HG03442 (cell line): ENCODE measurements around the gene SEC16B.

ENCODE experiments used
- ATAC-seq: cut with Tn5 transposase; IDR thresholded peaks from one replicate; pipeline ENCODE4 v1.9.1; 2021; ENCODE audit warnings: mild to moderate bottlenecking, moderate library complexity; ENCODE audit not compliant: unreplicated experiment

Gene SEC16B

GRCh38 chr1:177945943-177946650, 23.8 kb downstream of the SEC16B start:
- peak; percentile 75 for ATAC-seq

GRCh38 chr1:177944016-177944949, 25.6 kb downstream of the SEC16B start:
- ATAC-seq, result no peak

- no peak for ATAC-seq
Measured at GRCh38 chr1:177941976-177942375, 27.9 kb downstream of the SEC16B start.

DNA sequence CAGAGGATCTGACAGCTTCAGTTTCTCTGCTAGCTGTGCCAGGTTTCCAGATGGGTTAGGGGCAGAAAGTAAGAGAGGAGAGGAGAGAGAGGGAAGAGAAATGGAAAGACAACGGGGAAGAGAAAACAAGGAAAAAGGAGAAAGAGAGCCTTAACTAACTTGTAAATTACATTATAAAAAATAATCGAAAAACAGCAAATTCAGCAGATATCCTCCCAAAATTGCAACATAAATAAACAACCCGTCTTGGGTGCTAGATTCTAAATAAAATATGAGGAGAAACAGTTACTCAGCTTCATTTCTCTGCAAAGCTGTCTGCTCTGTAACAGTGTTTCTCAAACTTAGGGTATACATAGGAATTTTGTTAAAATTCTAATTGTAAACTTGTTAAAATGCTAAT, 29.2 kb downstream of the SEC16B start:
- ATAC-seq, result no peak

DNA sequence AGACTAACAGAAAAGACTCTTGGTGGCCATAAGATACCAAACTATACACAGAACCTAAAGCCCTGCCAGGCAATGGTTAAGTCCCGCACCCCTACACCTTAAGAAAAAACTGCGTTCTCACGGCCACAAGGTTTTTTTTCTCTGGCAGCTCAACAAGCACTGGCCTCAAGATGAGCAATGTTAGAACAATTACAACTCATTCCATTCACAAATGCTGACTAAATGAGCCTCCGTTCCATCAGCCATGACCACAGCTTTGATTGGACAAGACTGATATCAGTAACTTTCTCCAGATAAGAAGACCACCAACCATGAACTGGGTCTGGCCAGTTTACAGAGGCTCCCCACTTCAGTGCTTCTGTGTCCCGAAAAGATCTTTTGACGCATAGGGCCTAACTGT, 31.9 kb downstream of the SEC16B start:
- no peak for ATAC-seq

DNA sequence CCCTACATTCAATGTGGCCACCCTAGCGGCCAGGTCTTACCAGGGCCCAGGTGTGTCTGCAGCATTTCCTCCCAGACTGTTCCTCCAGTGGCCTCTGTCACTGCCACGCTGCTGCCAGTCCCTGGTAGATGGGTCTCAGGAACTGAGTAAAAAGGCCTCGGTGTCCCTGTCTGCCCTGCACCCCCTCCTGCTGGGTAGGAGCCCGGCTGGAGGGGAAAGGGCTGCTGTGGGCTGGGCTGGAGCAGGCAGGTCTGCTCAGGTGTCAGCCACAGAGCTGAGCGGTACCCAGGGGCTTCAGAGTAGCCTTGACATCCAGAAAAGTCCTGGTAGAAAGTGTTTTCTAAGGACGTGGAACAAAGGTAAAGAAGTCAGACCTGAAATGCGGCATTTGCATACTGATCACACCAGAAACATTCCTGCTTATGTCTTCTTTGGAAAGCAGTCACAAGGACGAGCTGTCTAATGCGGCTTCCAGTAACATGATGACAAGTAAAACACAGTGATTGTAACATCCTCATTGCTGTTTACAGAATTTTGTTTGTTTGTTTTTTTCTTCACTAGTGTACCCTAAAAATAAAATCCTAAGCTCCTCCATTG, 32.6 kb downstream of the SEC16B start:
- ATAC-seq, result no peak

GRCh38 chr1:177935638-177936415, 34.0 kb downstream of the SEC16B start:
- ATAC-seq, result no peak

DNA sequence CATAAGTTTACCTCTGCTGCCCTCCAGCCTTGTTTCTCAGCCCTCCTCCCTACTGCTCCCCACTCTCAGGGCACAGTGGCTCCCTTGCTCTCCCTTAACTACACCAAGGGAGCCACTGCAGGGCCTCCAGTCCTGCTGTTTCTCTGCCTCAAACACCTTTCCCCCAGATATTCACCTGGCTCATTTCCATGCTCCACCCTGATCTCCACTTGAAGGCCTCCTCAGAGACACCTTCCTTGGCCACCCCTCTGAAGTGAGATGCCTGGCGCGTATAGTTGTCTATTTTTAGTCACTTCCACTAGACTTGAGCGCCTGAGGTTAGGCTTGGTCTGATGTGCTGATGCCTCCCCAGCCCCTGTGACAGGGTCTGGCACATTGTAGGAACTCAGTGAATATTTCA, 34.9 kb downstream of the SEC16B start:
- ATAC-seq, result no peak

DNA sequence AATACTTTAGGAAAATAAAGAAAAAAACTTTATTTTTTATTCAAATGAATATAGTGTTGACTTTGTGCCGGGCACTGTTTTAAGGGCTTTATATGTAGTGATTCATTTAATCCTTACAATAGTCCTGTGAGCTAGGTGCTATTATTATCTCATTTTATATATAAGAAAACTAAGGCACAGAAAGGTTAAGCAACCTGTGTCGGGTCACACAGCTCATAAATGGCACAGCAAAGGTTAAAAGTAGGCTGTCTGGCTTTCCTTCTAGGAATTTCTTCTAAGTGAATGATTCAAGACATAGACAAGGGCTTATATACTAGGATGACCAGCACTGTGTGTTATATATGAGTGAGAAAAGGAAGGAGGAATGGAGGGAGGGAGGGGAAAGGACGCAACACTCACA, 35.4 kb downstream of the SEC16B start:
- no peak for ATAC-seq

GRCh38 chr1:177933881-177934280, 36.0 kb downstream of the SEC16B start:
- no peak for ATAC-seq

DNA sequence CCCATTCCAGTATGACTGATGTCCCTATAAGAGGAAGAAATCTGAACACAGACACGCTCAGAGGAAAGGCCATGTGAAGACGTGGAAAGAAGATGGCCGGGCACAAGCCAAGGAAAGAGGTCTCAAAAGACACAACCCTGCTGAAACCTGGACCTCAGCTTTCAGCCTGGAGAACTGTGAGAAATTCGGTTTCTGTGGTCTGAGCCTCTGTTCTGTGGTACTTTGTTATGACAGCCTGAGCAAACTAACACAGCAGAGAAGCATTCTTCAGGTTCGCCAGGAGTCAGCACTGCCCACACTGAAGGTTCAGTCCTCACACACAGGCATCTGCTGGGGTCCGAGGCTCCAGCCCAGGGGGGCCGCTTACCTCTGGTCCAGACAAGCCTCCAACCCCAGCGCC, 37.7 kb downstream of the SEC16B start:
- no peak for ATAC-seq

GRCh38 chr1:177928952-177929351, 40.9 kb downstream of the SEC16B start:
- ATAC-seq, result no peak

DNA sequence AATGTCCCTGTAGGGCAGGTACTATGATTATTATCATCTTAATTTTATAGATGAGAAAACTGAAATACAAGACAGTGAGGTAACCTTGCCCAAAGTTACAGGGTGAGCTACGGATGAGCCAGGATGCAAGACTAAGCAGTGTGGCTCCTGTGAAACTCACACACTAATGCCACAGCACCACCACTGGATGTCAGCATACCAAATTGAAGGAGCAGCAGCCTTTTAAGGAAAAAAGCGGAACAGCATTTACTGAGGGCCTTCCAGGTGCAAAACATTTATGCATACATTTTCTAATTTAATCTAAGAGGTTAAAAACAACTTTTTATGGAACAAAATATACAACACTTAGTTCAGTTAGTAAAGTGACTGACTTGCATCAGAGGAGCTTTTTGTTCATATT, 41.7 kb downstream of the SEC16B start:
- ATAC-seq, result no peak

DNA sequence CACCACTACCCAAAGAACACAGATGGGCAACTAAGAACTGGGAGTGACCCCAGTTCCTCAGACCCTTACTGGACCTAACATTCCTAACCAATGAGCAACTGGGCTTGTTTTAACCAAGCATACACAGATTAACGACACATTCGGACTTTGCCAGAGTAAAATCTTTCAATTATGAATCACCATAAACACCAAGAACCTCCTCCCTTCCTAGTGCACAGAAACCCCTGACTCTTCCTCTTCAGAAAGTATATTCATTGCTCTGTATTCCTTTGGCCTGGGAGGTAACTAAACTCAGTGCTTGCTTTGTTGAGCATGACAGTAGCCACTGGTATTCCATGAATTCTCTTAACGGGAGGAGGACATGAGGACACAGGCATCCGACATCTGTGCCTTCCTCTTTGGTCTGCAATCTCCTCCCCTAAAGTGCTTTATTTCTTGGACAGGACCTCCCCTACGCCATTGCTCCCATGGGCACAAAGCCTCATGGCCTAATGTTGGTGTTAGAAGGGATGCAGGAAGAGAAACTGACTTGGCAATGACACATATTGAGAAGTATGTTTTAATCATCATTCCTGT, 42.7 kb downstream of the SEC16B start:
- no peak for ATAC-seq

DNA sequence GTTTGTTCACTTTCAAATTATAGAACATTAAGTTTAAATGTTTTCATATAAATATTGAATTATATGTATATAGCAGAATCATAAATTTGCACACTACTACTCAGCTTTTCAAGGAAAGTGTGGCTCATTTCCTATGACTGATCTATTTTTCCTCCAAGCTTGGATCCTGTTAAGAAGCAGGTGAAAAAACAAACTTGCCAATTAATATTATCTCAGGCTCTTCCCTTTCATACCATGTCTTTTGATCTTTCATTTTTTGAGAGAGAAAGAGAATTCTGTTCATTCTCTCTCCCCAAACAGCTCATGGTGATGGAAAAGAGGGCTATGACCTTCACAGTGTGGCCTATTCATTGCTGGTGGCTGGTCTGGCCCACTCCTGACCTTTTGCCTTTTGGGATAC, 43.7 kb downstream of the SEC16B start:
- no peak for ATAC-seq

DNA sequence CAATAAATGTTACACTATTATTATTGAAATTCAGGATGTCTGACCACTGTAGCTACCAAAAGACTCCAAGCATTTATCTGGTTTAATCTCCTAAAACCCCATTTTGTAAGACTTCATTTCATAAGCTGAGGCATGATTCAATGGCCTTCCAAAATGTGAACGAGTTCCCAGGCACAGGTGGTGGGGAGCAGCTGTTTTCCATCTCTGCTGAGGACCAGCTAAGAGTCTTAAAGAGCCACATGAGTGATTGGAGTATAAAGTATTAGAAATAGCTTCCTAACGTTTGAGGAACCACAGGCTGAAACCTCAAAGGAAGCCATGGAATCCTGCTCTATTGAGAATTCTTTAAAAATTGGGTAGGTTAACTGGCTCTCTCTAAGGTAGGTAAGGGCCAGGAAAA, 44.9 kb downstream of the SEC16B start:
- no peak for ATAC-seq

DNA sequence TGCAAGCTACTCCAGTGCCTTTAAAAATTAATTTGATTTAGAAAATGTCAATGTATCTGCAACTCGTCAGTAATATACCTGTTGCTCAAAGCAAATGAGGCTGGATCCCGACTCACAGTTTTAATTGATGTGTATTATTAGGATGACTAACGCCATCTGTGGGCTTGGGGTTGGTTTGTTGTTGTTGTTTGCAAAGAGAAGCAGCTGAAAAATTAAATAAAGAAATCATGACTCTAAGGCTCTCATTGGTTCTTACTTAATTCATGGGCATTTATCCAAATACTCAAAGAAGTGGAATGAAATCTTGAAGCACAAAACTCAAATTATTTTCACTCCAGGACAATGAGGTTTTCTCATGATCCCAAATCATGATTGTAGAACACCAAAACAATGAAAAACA, 46.4 kb downstream of the SEC16B start:
- ATAC-seq, result no peak

GRCh38 chr1:177922209-177922608, 47.6 kb downstream of the SEC16B start:
- ATAC-seq, result no peak

DNA sequence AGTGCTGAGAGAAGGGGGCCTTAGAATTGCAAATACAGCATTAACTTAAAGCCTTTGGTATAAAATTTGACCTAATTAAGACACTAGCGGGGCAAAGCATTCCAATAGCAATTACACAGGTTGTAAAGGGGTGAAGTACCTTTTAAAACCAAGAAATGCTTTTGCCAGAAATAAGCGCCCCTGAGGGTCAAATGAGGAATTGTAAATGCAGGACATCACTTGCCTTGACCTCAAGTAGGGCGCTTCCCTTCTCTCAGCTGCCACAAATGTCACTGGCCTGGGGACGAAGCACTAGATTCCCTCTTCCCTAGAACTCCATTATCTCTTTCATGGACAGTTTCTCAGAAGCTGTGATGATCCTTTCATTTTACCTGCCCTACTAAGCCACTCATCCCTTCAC, 48.3 kb downstream of the SEC16B start:
- no peak for ATAC-seq

DNA sequence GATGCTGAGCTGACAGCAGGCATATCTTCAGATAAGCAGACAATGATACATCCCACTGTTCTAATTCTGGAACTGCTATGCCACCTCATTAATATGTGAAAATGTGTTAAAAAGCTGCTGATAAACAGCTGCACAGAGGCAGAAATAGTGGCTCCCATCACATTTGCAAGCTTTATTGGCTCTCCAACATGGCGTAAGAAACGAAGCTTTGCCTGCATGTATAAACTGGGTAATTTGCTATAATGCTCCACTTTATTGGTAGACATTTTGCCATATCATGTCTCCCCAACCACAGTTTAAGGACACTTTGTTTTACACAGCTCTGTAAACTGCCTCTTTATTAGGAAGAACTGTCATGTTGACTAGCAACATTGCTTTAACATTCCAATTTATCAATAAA, 49.8 kb downstream of the SEC16B start:
- ATAC-seq, result no peak

- no peak for ATAC-seq
Measured at GRCh38 chr1:177915641-177916040, 54.2 kb downstream of the SEC16B start.
